Sigmoid colon (tissue), 7 donors: ENCODE measurements around the gene TSPAN4. TPM values are rescaled to one million over a fixed set of nuclear protein-coding genes. Genes with fewer than 3 reads are reported as not detected.
A peak's percentile ranks its signal among the peaks of the same experiment; 100 is the strongest.

ENCODE experiments used
- DNase-seq: peaks from one replicate; pipeline ENCODE4 v3.0.0-alpha.2; 2019
- H3K27ac ChIP-seq, 4 donors: fragments of 200-600 bp; sonication (generic); one replicate each; pipeline ENCODE4 v1.5.1; 2016 to 2019; ENCODE audit warnings: mild to moderate bottlenecking in 1 of 4
- H3K27me3 ChIP-seq, 3 donors: fragments of 200-600 bp; sonication (generic); one replicate each; pipeline ENCODE4 v1.5.1; 2019; ENCODE audit warnings: mild to moderate bottlenecking in 1 of 3
- H3K36me3 ChIP-seq, 4 donors: fragments of 200-600 bp; sonication (generic); one replicate each; pipeline ENCODE4 v1.5.1; 2016 to 2019
- H3K4me1 ChIP-seq, 4 donors: fragments of 200-600 bp; sonication (generic); one replicate each; pipeline ENCODE4 v1.5.1; 2017 to 2019
- H3K4me3 ChIP-seq, 4 donors: fragments of 200-600 bp; sonication (generic); one replicate each; pipeline ENCODE4 v1.5.1; 2017 to 2019; ENCODE audit warnings: mild to moderate bottlenecking in 2 of 4, moderate library complexity in 1 of 4
- H3K9me3 ChIP-seq, 4 donors: fragments of 200-600 bp in 3 of 4; sonication (generic) in 3 of 4; one replicate each; pipeline versions ENCODE4 v1.5.1 to v1.6.1; 2013 to 2019
- CTCF ChIP-seq, 4 experiments: fragments of 450-650 bp in 3 of 4; fragments of 200-600 bp in 1 of 4; IDR thresholded peaks; one replicate each; pipeline ENCODE4 v1.5.1; 2016 to 2019; ENCODE audit warnings: antibody characterized with exemption in 4 of 4, mild to moderate bottlenecking in 3 of 4, moderate library complexity in 2 of 4
- EP300 ChIP-seq, 4 donors: sonication (generic); formaldehyde crosslinking; IDR thresholded peaks; one replicate each; pipeline ENCODE4 v1.6.1; 2017; ENCODE audit warnings: antibody characterized with exemption in 4 of 4
- POLR2A ChIP-seq, 2 donors: fragments of 450-650 bp; IDR thresholded peaks; one replicate each; pipeline ENCODE4 v1.6.1; 2016; ENCODE audit warnings: antibody characterized with exemption in 2 of 2, mild to moderate bottlenecking in 2 of 2, moderate library complexity in 2 of 2
- POLR2AphosphoS5 ChIP-seq, 4 donors: sonication (generic); formaldehyde crosslinking; IDR thresholded peaks; one replicate each; pipeline ENCODE4 v1.6.1; 2017; ENCODE audit warnings: antibody characterized with exemption in 4 of 4
- WGBS, 2 donors: extraction: QIAGEN DNeasy Blood & Tissue Kit; methylation state at CpG; one replicate each; pipeline ENCODE4 v1.1.7; 2013; 5-methylcytosine and 5-hydroxymethylcytosine counted together
- intact Hi-C: fragments of 100-400 bp; cut with DNase I; formaldehyde crosslinking; loops from one replicate; pipeline ENCODE4 v1.15.1; 2023
- polyA plus RNA-seq, 3 donors: library from polyadenylated mRNA; stranded (reverse); fragments of 200-250 nt; gene quantifications; one replicate each; pipeline ENCODE4 v1.2.3, GENCODE V29; 2013
- total RNA-seq, 4 donors: library from RNA; depleted of rRNA; stranded (reverse); fragments of >200 nt; gene quantifications; one replicate each; pipeline ENCODE4 v1.1.0, GENCODE V29; 2016
- donor health status: healthy with polysubstance abuse.
- donor health status: Bipolar disorder and iron deficiency.
- donor health status: healthy.

The TSPAN4 gene
- total and polyA plus RNA-seq, 7 donors, result 8.8 to 92.7 (median 79.2) TPM

- no peak for DNase-seq
- intact Hi-C loops, result no loop called here
- WGBS, 2 donors, result 22 to 57% methylated on average over 17 of the region's 17 CpGs
- Histone ChIP-seq H3K27ac (peak overlapping the region in 3 of 4 donors; percentile 22 to 28 (median 26)), H3K36me3 (peaks cover 18 to 52% (median 39%) of the 10 kb centered on the region in 4 donors), H3K27me3 (no peaks in the 10 kb centered on the region), H3K4me3 (no peak overlapping the region), H3K9me3 (no peaks in the 10 kb centered on the region), H3K4me1 (peaks cover 0 to 81% (median 56%) of the 10 kb centered on the region in 4 donors)
- TF ChIP-seq CTCF (IDR thresholded peaks at IDR 0.05) (no peak), POLR2AphosphoS5 (IDR thresholded peaks at IDR 0.05) (no peak), EP300 (IDR thresholded peaks at IDR 0.05) (no peak), POLR2A (IDR thresholded peaks at IDR 0.05) (no peak)
Measured at GRCh38 chr11:838441-839279, 4.0 kb upstream of the TSPAN4 start.

- TF ChIP-seq POLR2AphosphoS5 (IDR thresholded peaks at IDR 0.05), result no peak
- no peak for TF ChIP-seq EP300 (IDR thresholded peaks at IDR 0.05)
- no peak for TF ChIP-seq CTCF (IDR thresholded peaks at IDR 0.05)
- no peak for TF ChIP-seq POLR2A (IDR thresholded peaks at IDR 0.05)
- 90 to 92% methylated on average over 5 of the region's 5 CpGs for WGBS, 2 donors
- H3K4me1 ChIP-seq, result peaks cover 0 to 81% (median 56%) of the 10 kb centered on the region in 4 donors
- peak overlapping the region in 2 of 4 donors; percentile 22 to 26 for H3K27ac ChIP-seq
- peaks cover 18 to 52% (median 39%) of the 10 kb centered on the region in 4 donors for H3K36me3 ChIP-seq
- H3K27me3 ChIP-seq, result no peaks in the 10 kb centered on the region
- H3K4me3 ChIP-seq, result no peak overlapping the region
- no peaks in the 10 kb centered on the region for H3K9me3 ChIP-seq
- intact Hi-C loops, result no loop called here
- no peak for DNase-seq
Measured at GRCh38 chr11:839280-839623, 3.4 kb upstream of the TSPAN4 start.

- peaks cover 0 to 81% (median 56%) of the 10 kb centered on the region in 4 donors for H3K4me1 ChIP-seq
- intact Hi-C loops, result no loop called here
- H3K27me3 ChIP-seq, result no peaks in the 10 kb centered on the region
- DNase-seq, result no peak
- H3K27ac ChIP-seq, result peak overlapping the region in 3 of 4 donors; percentile 26 to 92 (median 90)
- 82 to 85% methylated on average over 25 of the region's 25 CpGs for WGBS, 2 donors
- TF ChIP-seq POLR2AphosphoS5 (IDR thresholded peaks at IDR 0.05), result no peak
- TF ChIP-seq POLR2A (IDR thresholded peaks at IDR 0.05), result no peak
- no peak for TF ChIP-seq CTCF (IDR thresholded peaks at IDR 0.05)
- TF ChIP-seq EP300 (IDR thresholded peaks at IDR 0.05), result no peak
- no peaks in the 10 kb centered on the region for H3K9me3 ChIP-seq
- peaks cover 18 to 52% (median 39%) of the 10 kb centered on the region in 4 donors for H3K36me3 ChIP-seq
- H3K4me3 ChIP-seq, result no peak overlapping the region
Measured at GRCh38 chr11:839875-840617, 2.6 kb upstream of the TSPAN4 start.

- no peaks in the 10 kb centered on the region for H3K9me3 ChIP-seq
- H3K4me1 ChIP-seq, result peaks cover 0 to 81% (median 58%) of the 10 kb centered on the region in 4 donors
- peak overlapping the region; percentile 90 to 96 (median 93) for H3K27ac ChIP-seq
- H3K27me3 ChIP-seq, result no peaks in the 10 kb centered on the region
- H3K4me3 ChIP-seq, result peak overlapping the region; percentile 80 to 100 (median 86)
- TF ChIP-seq EP300 (IDR thresholded peaks at IDR 0.05), result no peak
- no peak for TF ChIP-seq POLR2A (IDR thresholded peaks at IDR 0.05)
- TF ChIP-seq POLR2AphosphoS5 (IDR thresholded peaks at IDR 0.05), result no peak
- no peak for TF ChIP-seq CTCF (IDR thresholded peaks at IDR 0.05)
- 1% methylated on average over 27 of the region's 27 CpGs for WGBS, 2 donors
- peaks cover 18 to 40% (median 29%) of the 10 kb centered on the region in 4 donors for H3K36me3 ChIP-seq
- DNase-seq, result no peak
- intact Hi-C loops, result loop anchor here (2.0 kb wide), 1 partner anchor 45 kb away; no protein-coding TSS in a partner anchor
Measured at GRCh38 chr11:841981-842369, 677 bp upstream of the TSPAN4 start.
